GM12892 (cell line): ENCODE measurements around the gene FBXL7.

ENCODE experiments used
- DNase-seq: peaks from one replicate; pipeline ENCODE4 v3.0.0; 2011; ENCODE audit not compliant: insufficient read length
- FAIRE-seq: peaks from 2 replicates; lab custom pipeline; 2011; peaks lifted over from hg19 to GRCh38; lab: Jason Lieb, UNC
- POLR2A ChIP-seq: IDR thresholded peaks from 2 replicates; pipeline ENCODE4 v1.6.1; 2011; ENCODE audit warnings: low read depth, low read length, control low read depth
- POLR2AphosphoS5 ChIP-seq: IDR thresholded peaks from 2 replicates; pipeline ENCODE4 v1.6.1; 2011; ENCODE audit warnings: low read depth, low read length, control low read depth
- TAF1 ChIP-seq: IDR thresholded peaks from 2 replicates; pipeline ENCODE4 v1.6.1; 2011; ENCODE audit warnings: low read depth, mild to moderate bottlenecking, control low read depth, low read length, borderline replicate concordance

The FBXL7 gene

GRCh38 chr5:15957124-15957523, 457.1 kb downstream of the FBXL7 start:
- DNase-seq (no peak), FAIRE-seq (no peak)
- TF ChIP-seq POLR2AphosphoS5 (no peak), POLR2A (no peak), TAF1 (no peak)

- TF ChIP-seq TAF1: no peak
- no peak for TF ChIP-seq POLR2AphosphoS5
- TF ChIP-seq POLR2A: no peak
- no peak for DNase-seq
- no peak for FAIRE-seq
Measured at GRCh38 chr5:15959370-15960164, 459.6 kb downstream of the FBXL7 start.

DNA sequence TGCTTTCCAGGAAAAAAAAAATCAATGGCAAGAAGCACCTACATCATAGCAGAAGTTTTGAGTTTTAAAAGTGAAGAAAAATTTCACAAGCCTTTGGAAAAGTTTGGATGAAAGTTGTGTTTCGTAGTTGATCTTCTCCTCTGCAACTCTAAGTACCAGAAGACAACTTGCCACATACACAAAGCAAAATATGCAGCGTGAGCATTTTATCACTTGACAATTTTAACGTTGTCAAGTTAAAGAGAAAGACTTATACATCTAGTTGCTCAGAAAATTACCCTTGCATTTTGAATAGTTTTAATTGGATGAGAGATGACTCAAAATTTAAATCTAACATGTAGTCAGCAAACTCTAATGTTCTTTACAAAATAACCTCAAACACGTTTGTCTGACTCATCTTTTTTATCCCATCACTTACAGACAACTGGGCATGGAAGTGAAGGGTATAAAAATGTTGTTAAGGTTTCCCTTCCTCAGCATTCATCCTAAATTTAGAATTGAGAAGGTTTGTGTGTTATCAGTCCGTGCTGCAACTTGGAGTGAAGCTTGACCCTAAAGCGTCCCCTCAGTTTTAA, 466.2 kb downstream of the FBXL7 start:
- FAIRE-seq (no peak), DNase-seq (no peak)
- TF ChIP-seq POLR2A: no peak
- no peak for TF ChIP-seq POLR2AphosphoS5
- TF ChIP-seq TAF1: no peak

DNA sequence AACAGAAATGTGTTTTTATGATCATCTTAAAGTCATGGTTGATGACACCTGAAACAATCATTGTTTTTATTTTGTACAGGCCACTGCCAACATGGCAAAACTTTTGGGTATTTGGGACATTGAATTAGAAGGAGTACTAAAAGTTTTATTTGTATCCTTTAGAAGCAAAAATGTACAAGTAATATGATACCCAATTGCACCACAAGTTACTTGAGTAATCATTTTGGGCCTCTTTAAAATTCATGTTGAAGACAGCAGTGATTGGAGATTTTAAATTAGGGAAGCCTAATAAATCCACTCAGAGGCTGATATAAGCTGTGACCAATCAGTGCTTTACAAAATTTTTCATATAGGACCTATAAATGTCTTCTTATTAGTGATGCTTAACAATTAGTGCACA, 466.7 kb downstream of the FBXL7 start:
- TF ChIP-seq POLR2AphosphoS5 (no peak), TAF1 (no peak), POLR2A (no peak)
- no peak for DNase-seq
- FAIRE-seq: no peak

- FAIRE-seq (no peak), DNase-seq (no peak)
- TF ChIP-seq TAF1 (no peak), POLR2A (no peak), POLR2AphosphoS5 (no peak)
Measured at GRCh38 chr5:15968993-15969392, 469.0 kb downstream of the FBXL7 start.

DNA sequence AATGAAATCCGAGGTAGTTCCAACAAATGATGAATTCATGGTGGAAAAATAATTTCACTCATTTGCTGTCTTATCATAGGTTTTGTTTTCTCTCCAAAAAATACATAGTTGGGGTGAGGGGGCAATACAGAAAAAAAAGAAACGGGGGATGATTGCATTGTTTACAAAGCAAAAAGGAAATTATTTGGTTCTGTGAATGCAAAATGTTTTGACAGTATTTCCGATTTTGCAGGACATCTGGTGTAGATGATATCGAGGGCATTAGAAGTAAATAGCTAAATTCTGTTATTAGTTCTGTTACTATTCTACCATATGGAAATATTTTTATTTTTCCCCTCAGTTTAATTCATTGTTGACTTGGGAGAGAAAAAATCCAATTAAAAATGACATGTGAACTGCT, 477.9 kb downstream of the FBXL7 start:
- TF ChIP-seq POLR2AphosphoS5 (no peak), TAF1 (no peak), POLR2A (no peak)
- DNase-seq (no peak), FAIRE-seq (no peak)

- no peak for TF ChIP-seq TAF1
- no peak for TF ChIP-seq POLR2AphosphoS5
- no peak for TF ChIP-seq POLR2A
- DNase-seq: no peak
- FAIRE-seq: no peak
Measured at GRCh38 chr5:15980835-15981234, 480.9 kb downstream of the FBXL7 start.

GRCh38 chr5:15983392-15983791, 483.4 kb downstream of the FBXL7 start:
- no peak for FAIRE-seq
- TF ChIP-seq POLR2AphosphoS5: no peak
- no peak for TF ChIP-seq POLR2A
- TF ChIP-seq TAF1: no peak
- DNase-seq: no peak
